PC-3 (cell line): ENCODE measurements around the gene RPL27. TPM values are rescaled to one million over a fixed set of nuclear protein-coding genes. Genes with fewer than 3 reads are reported as not detected.
A peak's percentile ranks its signal among the peaks of the same experiment; 100 is the strongest.

Source experiments
- ATAC-seq: fragments of 200-7000 bp; cut with Tn5 transposase; 2 replicates; pipeline ENCODE4 v1.9.1; 2020; ENCODE audit warnings: mild to moderate bottlenecking, moderate library complexity
- BruUV-seq: library from RNA; stranded (reverse); fragments of 400-500 nt; replicated peaks from 2 replicates; lab custom pipeline; 2021; lab: Mats Ljungman, UMichigan
- CTCF ChIA-PET: fragments of 300-600 bp; sonication (Branson Sonifier 250); formaldehyde crosslinking; loops from one replicate; lab custom pipeline; 2022; ENCODE audit warnings: antibody characterized with exemption; lab: Charles Lee
- POLR2A ChIA-PET: fragments of 300-600 bp; sonication (Branson Sonifier 250); formaldehyde crosslinking; loops from one replicate; lab custom pipeline; 2022; ENCODE audit warnings: antibody characterized with exemption; ENCODE audit not compliant: unreplicated experiment; lab: Charles Lee
- DNase-seq: peaks from one replicate; pipeline ENCODE4 v3.0.0-alpha.2; 2015
- H2AFZ ChIP-seq: fragments of 300-600 bp; sonication (generic); 2 replicates; pipeline ENCODE4 v1.6.0; 2016; ENCODE audit warnings: antibody characterized with exemption, low read length
- H3F3A ChIP-seq: fragments of 300-600 bp; sonication (generic); one replicate; pipeline ENCODE4 v1.6.0; 2017; ENCODE audit warnings: antibody characterized with exemption, low read length, control low read depth, mild to moderate bottlenecking; ENCODE audit not compliant: unreplicated experiment
- H3K27ac ChIP-seq: fragments of 300-600 bp; sonication (generic); 2 replicates; pipeline ENCODE4 v1.5.1; 2016; ENCODE audit warnings: mild to moderate bottlenecking, low read length
- H3K27me3 ChIP-seq: fragments of 300-600 bp; sonication (generic); 2 replicates; pipeline ENCODE4 v1.6.1; 2016; ENCODE audit warnings: low read length, mixed read lengths
- H3K36me3 ChIP-seq: fragments of 300-600 bp; sonication (generic); 2 replicates; pipeline ENCODE4 v1.6.1; 2016; ENCODE audit warnings: low read depth, mixed run types, low read length, mixed read lengths
- H3K4me1 ChIP-seq: fragments of 300-600 bp; sonication (generic); 2 replicates; pipeline ENCODE4 v1.5.1; 2016; ENCODE audit warnings: low read length; ENCODE audit not compliant: insufficient read depth
- H3K4me2 ChIP-seq: fragments of 300-600 bp; sonication (generic); 2 replicates; pipeline ENCODE4 v1.6.0; 2016; ENCODE audit warnings: low read length
- H3K4me3 ChIP-seq: fragments of 300-600 bp; sonication (generic); 2 replicates; pipeline ENCODE4 v1.5.1; 2016; ENCODE audit warnings: mild to moderate bottlenecking, low read length, mixed read lengths
- H3K79me2 ChIP-seq: fragments of 300-600 bp; sonication (generic); 2 replicates; pipeline ENCODE4 v1.6.1; 2017; ENCODE audit warnings: low read length, mixed read lengths
- H3K9ac ChIP-seq: fragments of 300-600 bp; sonication (generic); 2 replicates; pipeline ENCODE4 v1.6.0; 2016; ENCODE audit warnings: mild to moderate bottlenecking, low read length
- H3K9me2 ChIP-seq: fragments of 300-600 bp; sonication (generic); replicated peaks from 2 replicates; pipeline ENCODE4 v1.6.1; 2016; ENCODE audit warnings: mixed run types, low read length, mixed read lengths
- H3K9me3 ChIP-seq: fragments of 300-600 bp; sonication (generic); 2 replicates; pipeline ENCODE4 v1.6.1; 2016; ENCODE audit warnings: low read length, mixed read lengths
- H4K20me1 ChIP-seq: fragments of 300-600 bp; sonication (generic); 2 replicates; pipeline ENCODE4 v1.6.1; 2016; ENCODE audit warnings: low read length, mixed read lengths
- EZH2 ChIP-seq: fragments of 300-600 bp; sonication (generic); IDR thresholded peaks from one replicate; pipeline ENCODE4 v1.6.1; 2017; ENCODE audit warnings: antibody characterized with exemption, mild to moderate bottlenecking, low read length; ENCODE audit not compliant: unreplicated experiment
- EZH2phosphoT487 ChIP-seq: fragments of 300-600 bp; sonication (generic); IDR thresholded peaks from 2 replicates; pipeline ENCODE4 v1.6.1; 2018; ENCODE audit warnings: mild to moderate bottlenecking, antibody characterized with exemption, low read length, borderline replicate concordance
- intact Hi-C: fragments of 100-400 bp; cut with micrococcal nuclease; formaldehyde crosslinking; loops from 2 replicates; pipeline ENCODE4 v1.9.0; 2023
- total RNA-seq: library from RNA; depleted of rRNA; stranded (reverse); fragments of >200 nt; gene quantifications from 2 replicates; pipeline ENCODE4 v1.2.3, GENCODE V29; 2014
- TF ChIP-seq, protein P1 (sequence below): fragments of 300-600 bp; sonication (generic); conservative IDR thresholded peaks from 2 replicates; pipeline ENCODE4 v1.5.1; 2017; ENCODE audit warnings: antibody characterized with exemption, low read depth, mild to moderate bottlenecking, low read length

The RPL27 gene
- total RNA-seq, 1 experiment from 2014 or later, result 784 TPM

DNA sequence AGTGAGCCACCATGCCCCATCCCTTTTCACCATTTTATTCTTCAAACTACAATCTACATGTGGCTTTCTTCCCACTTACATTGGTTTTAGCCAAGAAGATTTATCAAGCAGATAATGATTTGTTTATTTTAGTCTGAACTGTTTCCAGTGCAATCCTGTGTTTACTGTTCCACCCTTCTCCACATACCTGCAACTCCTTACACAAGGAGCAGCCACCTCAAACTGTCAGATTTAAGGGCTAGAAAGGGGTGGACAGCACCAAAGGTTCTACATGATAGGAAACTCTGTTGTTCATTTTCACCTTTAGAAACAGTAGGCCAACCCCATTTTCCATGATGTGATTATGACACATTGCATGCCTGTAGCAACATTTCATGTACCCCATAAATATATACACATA lies 16.0 kb upstream of the RPL27 start:
- H3K9me3 ChIP-seq, result no peaks in the 10 kb centered on the region
- ChIA-PET POLR2A (no interaction called here), CTCF (interaction anchor here (0.6 kb wide), 1 partner anchor 15 kb away, joined by 20 read pairs; no protein-coding TSS in a partner anchor)
- no peaks in the 10 kb centered on the region for H3K9me2 ChIP-seq
- H3K27me3 ChIP-seq, result no peaks in the 10 kb centered on the region
- peaks cover 18% of the 10 kb centered on the region for H3K4me1 ChIP-seq
- no peak overlapping the region for H2AFZ ChIP-seq
- H3K36me3 ChIP-seq, result peaks cover 6% of the 10 kb centered on the region; the same call in 1 of the 2 replicates
- ATAC-seq, result no peak
- BruUV-seq, result no TSS peak
- no peak overlapping the region for H3K9ac ChIP-seq
- TF ChIP-seq, protein P1, sequence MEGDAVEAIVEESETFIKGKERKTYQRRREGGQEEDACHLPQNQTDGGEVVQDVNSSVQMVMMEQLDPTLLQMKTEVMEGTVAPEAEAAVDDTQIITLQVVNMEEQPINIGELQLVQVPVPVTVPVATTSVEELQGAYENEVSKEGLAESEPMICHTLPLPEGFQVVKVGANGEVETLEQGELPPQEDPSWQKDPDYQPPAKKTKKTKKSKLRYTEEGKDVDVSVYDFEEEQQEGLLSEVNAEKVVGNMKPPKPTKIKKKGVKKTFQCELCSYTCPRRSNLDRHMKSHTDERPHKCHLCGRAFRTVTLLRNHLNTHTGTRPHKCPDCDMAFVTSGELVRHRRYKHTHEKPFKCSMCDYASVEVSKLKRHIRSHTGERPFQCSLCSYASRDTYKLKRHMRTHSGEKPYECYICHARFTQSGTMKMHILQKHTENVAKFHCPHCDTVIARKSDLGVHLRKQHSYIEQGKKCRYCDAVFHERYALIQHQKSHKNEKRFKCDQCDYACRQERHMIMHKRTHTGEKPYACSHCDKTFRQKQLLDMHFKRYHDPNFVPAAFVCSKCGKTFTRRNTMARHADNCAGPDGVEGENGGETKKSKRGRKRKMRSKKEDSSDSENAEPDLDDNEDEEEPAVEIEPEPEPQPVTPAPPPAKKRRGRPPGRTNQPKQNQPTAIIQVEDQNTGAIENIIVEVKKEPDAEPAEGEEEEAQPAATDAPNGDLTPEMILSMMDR, result no peak
- no peak for TF ChIP-seq EZH2
- TF ChIP-seq EZH2phosphoT487, result no peak
- H3K27ac ChIP-seq, result no peak overlapping the region
- H3K4me3 ChIP-seq, result peak overlapping the region; percentile 99; the same call in 1 of the 2 replicates
- intact Hi-C loops, result no loop called here
- peak overlapping the region; percentile 100; the same call in 1 of the 2 replicates for H3K4me2 ChIP-seq
- H4K20me1 ChIP-seq, result no peaks in the 10 kb centered on the region
- DNase-seq, result no peak
- peaks cover 69% of the 10 kb centered on the region for H3K79me2 ChIP-seq
- H3F3A ChIP-seq, result no peaks in the 10 kb centered on the region

DNA sequence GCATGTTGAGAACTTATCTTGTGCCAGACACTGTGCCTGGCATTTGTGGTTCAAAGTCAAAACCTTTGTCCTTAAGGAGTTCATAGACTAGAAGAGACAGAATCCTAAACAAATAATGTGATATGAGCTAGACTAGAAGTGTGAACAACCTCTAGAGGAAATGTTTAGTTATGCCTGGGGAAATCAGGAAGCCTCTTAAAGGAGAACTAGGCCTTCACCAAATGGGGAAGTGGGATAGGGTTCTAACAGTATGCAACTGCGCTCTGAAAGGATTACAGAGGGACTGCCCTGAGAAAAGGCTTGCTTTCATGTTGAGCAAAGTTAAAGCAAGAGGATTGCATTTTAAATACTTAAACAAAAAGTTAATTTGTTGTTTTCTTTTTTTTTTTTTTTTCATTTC lies 13.0 kb upstream of the RPL27 start:
- H3K27ac ChIP-seq, result no peak overlapping the region
- no peak overlapping the region for H3K4me3 ChIP-seq
- no peak overlapping the region for H2AFZ ChIP-seq
- peaks cover 28% of the 10 kb centered on the region for H3K4me1 ChIP-seq
- H3K9me2 ChIP-seq, result no peaks in the 10 kb centered on the region
- ChIA-PET CTCF (no interaction called here), POLR2A (no interaction called here)
- no peak overlapping the region for H3K4me2 ChIP-seq
- DNase-seq, result no peak
- H3F3A ChIP-seq, result peaks cover 9% of the 10 kb centered on the region
- no peak overlapping the region for H3K9ac ChIP-seq
- ATAC-seq, result no peak
- H3K36me3 ChIP-seq, result peaks cover 15% of the 10 kb centered on the region
- H3K79me2 ChIP-seq, result peaks cover 59% of the 10 kb centered on the region
- H4K20me1 ChIP-seq, result no peaks in the 10 kb centered on the region
- BruUV-seq, result no TSS peak
- TF ChIP-seq, protein P1, result no peak
- TF ChIP-seq EZH2 (no peak), EZH2phosphoT487 (no peak)
- no peaks in the 10 kb centered on the region for H3K27me3 ChIP-seq
- H3K9me3 ChIP-seq, result no peaks in the 10 kb centered on the region
- intact Hi-C loops, result no loop called here

DNA sequence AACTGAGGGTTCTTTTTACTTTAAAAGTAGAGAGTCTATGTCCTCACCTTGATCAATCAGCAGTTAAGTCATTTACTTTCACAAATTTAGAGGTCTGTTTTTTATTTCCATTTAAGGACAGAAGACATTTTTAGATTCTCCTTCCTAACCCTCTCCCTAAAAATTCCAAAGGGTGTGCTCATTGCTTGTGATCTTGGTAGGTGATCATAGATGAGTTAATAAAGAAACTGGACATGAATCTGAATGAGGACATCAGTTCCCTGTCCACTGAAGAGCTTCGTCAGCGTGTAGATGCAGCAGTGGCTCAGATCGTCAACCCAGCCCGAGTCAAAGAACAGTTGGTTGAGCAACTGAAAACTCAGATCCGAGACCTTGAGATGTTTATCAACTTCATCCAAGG lies 9.1 kb upstream of the RPL27 start:
- BruUV-seq, result no TSS peak
- peak; percentile 35 for DNase-seq

More for the DNA sequence above, 9.1 kb upstream of the RPL27 start:
- H3K4me2 ChIP-seq, result peak overlapping the region; percentile 72
- TF ChIP-seq, protein P1, result no peak
- TF ChIP-seq EZH2 (no peak), EZH2phosphoT487 (no peak)
- peaks cover 27% of the 10 kb centered on the region for H3K79me2 ChIP-seq
- no peaks in the 10 kb centered on the region for H4K20me1 ChIP-seq
- H3F3A ChIP-seq, result peaks cover 22% of the 10 kb centered on the region
- intact Hi-C loops, result no loop called here
- H3K27ac ChIP-seq, result peak overlapping the region; percentile 94
- ATAC-seq, result no peak
- no peaks in the 10 kb centered on the region for H3K9me3 ChIP-seq
- peaks cover 33% of the 10 kb centered on the region for H3K4me1 ChIP-seq
- H3K36me3 ChIP-seq, result peaks cover 36% of the 10 kb centered on the region
- H2AFZ ChIP-seq, result no peak overlapping the region
- POLR2A ChIA-PET, result no interaction called here
- H3K9me2 ChIP-seq, result no peaks in the 10 kb centered on the region
- CTCF ChIA-PET, result no interaction called here
- H3K4me3 ChIP-seq, result peak overlapping the region; percentile 13; the same call in 1 of the 2 replicates
- no peaks in the 10 kb centered on the region for H3K27me3 ChIP-seq
- H3K9ac ChIP-seq, result peak overlapping the region; percentile 33
